ENCODE results near the gene B4GALNT1.
A peak's percentile ranks its signal among the peaks of the same experiment; 100 is the strongest.
"Not testable (repeated sequence)": the region's sequence is repeated elsewhere in the genome, so short reads cannot be mapped to it uniquely, and the experiment has no call there.

The B4GALNT1 gene

GRCh38 chr12:57620245-57620935, 12.6 kb downstream of the B4GALNT1 start:
- no peak for DNase-seq

GRCh38 chr12:57619434-57620244, 13.4 kb downstream of the B4GALNT1 start:
- DNase-seq, result peak in 1 of 2 experiments; percentile 16

- DNase-seq, result no peak
These were observed 14.0 kb downstream of the B4GALNT1 start for GRCh38 chr12:57618966-57619433.

- not testable (repeated sequence) for DNase-seq
These were observed 14.6 kb downstream of the B4GALNT1 start for GRCh38 chr12:57618431-57618830.

- DNase-seq, result no peak
These were observed 15.1 kb downstream of the B4GALNT1 start for GRCh38 chr12:57617942-57618341.

- DNase-seq, result no peak
These were observed 16.5 kb downstream of the B4GALNT1 start for GRCh38 chr12:57616383-57617101.

- DNase-seq, result no peak
These were observed 17.4 kb downstream of the B4GALNT1 start for GRCh38 chr12:57615637-57616036.

GRCh38 chr12:57614948-57615500, 18.0 kb downstream of the B4GALNT1 start:
- no peak for DNase-seq

GRCh38 chr12:57614178-57614947, 18.6 kb downstream of the B4GALNT1 start:
- DNase-seq, result peak; percentile 19 to 50

- no peak for DNase-seq
These were observed 19.4 kb downstream of the B4GALNT1 start for GRCh38 chr12:57613427-57614109.

GRCh38 chr12:57612711-57613426, 20.1 kb downstream of the B4GALNT1 start:
- DNase-seq, result peak; percentile 70 to 73

GRCh38 chr12:57611827-57612710, 20.9 kb downstream of the B4GALNT1 start:
- peak; percentile 85 to 92 for DNase-seq

GRCh38 chr12:57611108-57611826, 21.7 kb downstream of the B4GALNT1 start, which contains the start of gene ARHGEF25:
TSS of gene ARHGEF25 (plus strand) at chr12:57611435. CDS start at chr12:57611895, 460 bp downstream.
- peak; percentile 73 to 85 for DNase-seq

- peak; percentile 36 to 63 for DNase-seq
These were observed 22.4 kb downstream of the B4GALNT1 start for GRCh38 chr12:57610554-57611107.

- no peak for DNase-seq
These were observed 23.0 kb downstream of the B4GALNT1 start for GRCh38 chr12:57609781-57610553.

- no peak for DNase-seq
These were observed 23.8 kb downstream of the B4GALNT1 start for GRCh38 chr12:57609101-57609780.
